ENCODE measurements around the gene TRAF3IP1.

- TF ChIP-seq POLR2AphosphoS5 (IDR thresholded peaks at IDR 0.05; ENCODE audit: borderline replicate concordance, low read depth, low read length) (no peak), EZH2 (IDR thresholded peaks at IDR 0.05) (no peak)
Measured at GRCh38 chr2:238427435-238428162, 107.3 kb downstream of the TRAF3IP1 start.
